Activated T-cell treated with anti-CD3 and anti-CD28 coated beads for 4 hours (primary cell): Measurements from ENCODE around the gene CLCN7.

Source experiments
- DNase-seq: peaks from one replicate; pipeline ENCODE4 v3.0.0-alpha.2; 2020

The CLCN7 gene

DNA sequence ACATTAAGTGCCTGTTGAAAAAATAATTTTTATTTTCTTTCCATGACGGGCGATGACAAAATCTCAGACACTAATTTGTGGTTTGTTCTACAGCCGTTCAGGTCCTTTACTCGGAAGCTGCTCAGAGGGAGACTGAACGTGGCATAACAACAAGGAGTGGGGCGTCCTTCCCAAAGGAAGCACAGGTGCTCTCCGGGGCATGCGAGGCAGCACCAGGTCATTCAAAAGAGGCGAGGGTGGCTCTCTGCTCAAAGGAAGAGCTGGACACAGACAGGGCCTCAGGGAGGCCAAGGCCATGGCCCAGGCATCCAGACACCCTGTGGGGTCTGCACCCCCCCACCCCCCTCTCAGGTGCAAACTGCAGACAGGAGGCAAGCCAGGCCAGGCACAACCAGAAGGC lies 76.5 kb downstream of the CLCN7 start:
- no peak for DNase-seq

- DNase-seq, result no peak
Observed at GRCh38 chr16:1397779-1398178, 77.0 kb downstream of the CLCN7 start.

- no peak for DNase-seq
Observed at GRCh38 chr16:1395444-1396031, 79.3 kb downstream of the CLCN7 start.
